Liver (tissue), 3 donors: ENCODE data around the gene RELL1.

Source experiments
- JUND ChIP-seq, 2 donors: IDR thresholded peaks; 2 replicates each; pipeline ENCODE4 v1.6.1; 2016; ENCODE audit warnings: antibody characterized with exemption in 2 of 2
- RAD21 ChIP-seq, 2 donors: IDR thresholded peaks; 2 replicates each; pipeline ENCODE4 v1.6.1; 2016; ENCODE audit warnings: antibody characterized with exemption in 2 of 2, mild to moderate bottlenecking in 2 of 2
- RXRA ChIP-seq, 2 donors: IDR thresholded peaks; 2 replicates each; pipeline ENCODE4 v1.6.1; 2017 to 2018; ENCODE audit warnings: antibody characterized with exemption in 2 of 2, mild to moderate bottlenecking in 1 of 2
- SP1 ChIP-seq: IDR thresholded peaks from 2 replicates; pipeline ENCODE4 v1.6.1; 2018; ENCODE audit warnings: antibody characterized with exemption, mild to moderate bottlenecking
- TAF1 ChIP-seq: conservative IDR thresholded peaks from 2 replicates; pipeline ENCODE4 v1.6.1; 2016; ENCODE audit warnings: antibody characterized with exemption, mild to moderate bottlenecking
- YY1 ChIP-seq: IDR thresholded peaks from 2 replicates; pipeline ENCODE4 v1.6.1; 2016; ENCODE audit warnings: antibody characterized with exemption, mild to moderate bottlenecking
- TF ChIP-seq, protein P1 (sequence below): fragments of 150-350 bp; IDR thresholded peaks from 2 replicates; pipeline ENCODE4 v1.5.1; 2017; ENCODE audit warnings: improper control_type of control experiment, low read depth, low read length; ENCODE audit not compliant: missing input control
- TF ChIP-seq, protein P2 (sequence below): IDR thresholded peaks from 2 replicates; pipeline ENCODE4 v1.6.1; 2016; ENCODE audit warnings: antibody characterized with exemption
- TF ChIP-seq, protein P3 (sequence below): IDR thresholded peaks from 2 replicates; pipeline ENCODE4 v1.6.1; 2016; ENCODE audit warnings: antibody characterized with exemption
- donor health status: healthy.
- donor health status: healthy.

DNA sequence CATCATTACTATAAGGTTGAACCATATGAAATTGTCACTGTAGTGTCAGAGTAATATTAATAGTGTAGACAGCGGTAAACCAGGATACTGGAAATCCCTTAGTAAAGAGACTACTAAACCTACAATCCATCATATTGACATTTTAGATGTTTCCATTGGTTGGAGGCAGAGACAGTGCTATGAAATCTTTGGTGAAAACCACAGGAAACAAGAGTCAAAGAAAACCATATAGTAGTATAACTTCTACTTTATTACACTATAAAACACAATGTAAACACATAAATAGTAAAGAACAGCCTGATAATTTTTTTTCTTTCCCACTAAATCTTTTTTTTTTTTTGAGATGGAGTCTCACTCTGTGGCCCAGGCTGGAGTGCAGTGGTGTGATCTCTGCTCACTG, 15.9 kb downstream of the RELL1 start:
- TF ChIP-seq JUND (IDR thresholded peaks at IDR 0.05) (no peak), YY1 (no peak), RXRA (IDR thresholded peaks at IDR 0.05) (no peak), SP1 (no peak), RAD21 (IDR thresholded peaks at IDR 0.05) (no peak), TAF1 (no peak)
- TF ChIP-seq, protein P1, sequence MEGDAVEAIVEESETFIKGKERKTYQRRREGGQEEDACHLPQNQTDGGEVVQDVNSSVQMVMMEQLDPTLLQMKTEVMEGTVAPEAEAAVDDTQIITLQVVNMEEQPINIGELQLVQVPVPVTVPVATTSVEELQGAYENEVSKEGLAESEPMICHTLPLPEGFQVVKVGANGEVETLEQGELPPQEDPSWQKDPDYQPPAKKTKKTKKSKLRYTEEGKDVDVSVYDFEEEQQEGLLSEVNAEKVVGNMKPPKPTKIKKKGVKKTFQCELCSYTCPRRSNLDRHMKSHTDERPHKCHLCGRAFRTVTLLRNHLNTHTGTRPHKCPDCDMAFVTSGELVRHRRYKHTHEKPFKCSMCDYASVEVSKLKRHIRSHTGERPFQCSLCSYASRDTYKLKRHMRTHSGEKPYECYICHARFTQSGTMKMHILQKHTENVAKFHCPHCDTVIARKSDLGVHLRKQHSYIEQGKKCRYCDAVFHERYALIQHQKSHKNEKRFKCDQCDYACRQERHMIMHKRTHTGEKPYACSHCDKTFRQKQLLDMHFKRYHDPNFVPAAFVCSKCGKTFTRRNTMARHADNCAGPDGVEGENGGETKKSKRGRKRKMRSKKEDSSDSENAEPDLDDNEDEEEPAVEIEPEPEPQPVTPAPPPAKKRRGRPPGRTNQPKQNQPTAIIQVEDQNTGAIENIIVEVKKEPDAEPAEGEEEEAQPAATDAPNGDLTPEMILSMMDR: no peak
- TF ChIP-seq, protein P2, sequence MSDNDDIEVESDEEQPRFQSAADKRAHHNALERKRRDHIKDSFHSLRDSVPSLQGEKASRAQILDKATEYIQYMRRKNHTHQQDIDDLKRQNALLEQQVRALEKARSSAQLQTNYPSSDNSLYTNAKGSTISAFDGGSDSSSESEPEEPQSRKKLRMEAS: no peak
- TF ChIP-seq, protein P3, sequence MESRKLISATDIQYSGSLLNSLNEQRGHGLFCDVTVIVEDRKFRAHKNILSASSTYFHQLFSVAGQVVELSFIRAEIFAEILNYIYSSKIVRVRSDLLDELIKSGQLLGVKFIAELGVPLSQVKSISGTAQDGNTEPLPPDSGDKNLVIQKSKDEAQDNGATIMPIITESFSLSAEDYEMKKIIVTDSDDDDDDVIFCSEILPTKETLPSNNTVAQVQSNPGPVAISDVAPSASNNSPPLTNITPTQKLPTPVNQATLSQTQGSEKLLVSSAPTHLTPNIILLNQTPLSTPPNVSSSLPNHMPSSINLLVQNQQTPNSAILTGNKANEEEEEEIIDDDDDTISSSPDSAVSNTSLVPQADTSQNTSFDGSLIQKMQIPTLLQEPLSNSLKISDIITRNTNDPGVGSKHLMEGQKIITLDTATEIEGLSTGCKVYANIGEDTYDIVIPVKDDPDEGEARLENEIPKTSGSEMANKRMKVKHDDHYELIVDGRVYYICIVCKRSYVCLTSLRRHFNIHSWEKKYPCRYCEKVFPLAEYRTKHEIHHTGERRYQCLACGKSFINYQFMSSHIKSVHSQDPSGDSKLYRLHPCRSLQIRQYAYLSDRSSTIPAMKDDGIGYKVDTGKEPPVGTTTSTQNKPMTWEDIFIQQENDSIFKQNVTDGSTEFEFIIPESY: no peak
